Heart left ventricle (tissue), 16 donors: Measurements from ENCODE around the gene NUMB. TPM values are rescaled to one million over a fixed set of nuclear protein-coding genes. Genes with fewer than 3 reads are reported as not detected.

Experiments
- ATAC-seq, 4 donors: fragments of 200-7000 bp; cut with Tn5 transposase; one replicate each; pipeline ENCODE4 v1.9.1; 2020 to 2022; ENCODE audit warnings: moderate library complexity in 4 of 4, mild to moderate bottlenecking in 3 of 4, moderate number of reproducible peaks in 1 of 4
- DNase-seq, 5 donors: peaks; one replicate each; pipeline ENCODE4 v3.0.0-alpha.2; 2020
- H3K27ac ChIP-seq, 12 donors: fragments of 200-600 bp; sonication (generic) in 4 of 12; one replicate each; pipeline versions ENCODE4 v1.5.0 to v1.8.0; 2016 to 2022; ENCODE audit warnings: mild to moderate bottlenecking in 2 of 12
- H3K27me3 ChIP-seq, 9 donors: fragments of 200-600 bp; sonication (generic) in 2 of 9; one replicate each; pipeline versions ENCODE4 v1.5.1 to v1.8.0; 2016 to 2022; ENCODE audit warnings: mild to moderate bottlenecking in 3 of 9
- H3K36me3 ChIP-seq, 9 donors: fragments of 200-600 bp; sonication (generic) in 2 of 9; one replicate each; pipeline versions ENCODE4 v1.5.0 to v1.8.0; 2018 to 2022; ENCODE audit warnings: mild to moderate bottlenecking in 2 of 9
- H3K4me1 ChIP-seq, 12 donors: fragments of 200-600 bp; sonication (generic) in 4 of 12; one replicate each; pipeline versions ENCODE4 v1.5.0 to v1.8.0; 2016 to 2022; ENCODE audit warnings: mild to moderate bottlenecking in 3 of 12
- H3K4me3 ChIP-seq, 12 donors: fragments of 200-600 bp; sonication (generic) in 4 of 12; one replicate each; pipeline versions ENCODE4 v1.5.0 to v1.8.0; 2017 to 2022; ENCODE audit warnings: mild to moderate bottlenecking in 9 of 12, moderate library complexity in 4 of 12
- H3K9me3 ChIP-seq, 12 donors: fragments of 200-600 bp; sonication (generic) in 4 of 12; one replicate each; pipeline versions ENCODE4 v1.5.0 to v1.8.0; 2016 to 2022; ENCODE audit warnings: mild to moderate bottlenecking in 1 of 12
- POLR2A ChIP-seq, 2 donors: fragments of 450-650 bp; IDR thresholded peaks; one replicate each; pipeline ENCODE4 v1.6.1; 2017; ENCODE audit warnings: antibody characterized with exemption in 2 of 2, mild to moderate bottlenecking in 2 of 2, moderate library complexity in 2 of 2
- WGBS, 4 donors: extraction: QIAGEN DNeasy Blood & Tissue Kit in 2 of 4; methylation state at CpG; one replicate each; pipeline versions ENCODE4 v1.1.5 to v1.1.7; 2013 to 2018; 5-methylcytosine and 5-hydroxymethylcytosine counted together
- intact Hi-C, 10 donors: fragments of 100-400 bp; cut with DNase I; formaldehyde crosslinking; loops; one replicate each; pipeline versions ENCODE4 v1.11.1 to v1.14.2; 2022
- polyA plus RNA-seq, 2 donors: library from polyadenylated mRNA; stranded (reverse); fragments of 200-250 nt; gene quantifications; one replicate each; pipeline ENCODE4 v1.2.3, GENCODE V29; 2013
- total RNA-seq, 9 donors: library from RNA; depleted of rRNA in 2 of 9; stranded (reverse); fragments of >200 nt in 2 of 9; fragmentation: NEBNext Ultra II Directional in 3 of 9; extraction: Animal tissue kit (Norgen Biotek cat#: 25700) in 3 of 9; gene quantifications; one replicate each; pipeline versions ENCODE4 v1.1.0 to v1.2.4, GENCODE V29; 2016 to 2023
- TF ChIP-seq, protein P1 (sequence below), 12 donors: fragments of 200-600 bp; sonication (generic) in 4 of 12; IDR thresholded peaks; one replicate each; pipeline versions ENCODE4 v1.5.0 to v1.8.0; 2018 to 2022; ENCODE audit warnings: antibody characterized with exemption in 12 of 12, mild to moderate bottlenecking in 5 of 12
- donor health status: ischemic (EF 13 %, LVEDD 7.1; RV severe dilation, severe dysfunction).
- donor health status: healthy with polysubstance abuse.
- donor health status: DM: no; HTN: yes; CAD: no.
- donor health status: DM: no; HTN: no; CAD: no.
- donor health status: ischemic (EF 25% LVEDD 6.9; RV normal size, moderate dysfunction).
- donor health status: ischemic (EF 25% LVEDD 5.7; RV mildly dilated, moderate dysfunction).
- donor health status: healthy.
- donor health status: DM: yes; HTN: yes; CAD: no.
- donor health status: ischemic (EF 35%, LVEDD 5.7; RV mildly dilated, moderate dysfunction).
- donor health status: nonischemic (EF 11% LVEDD 7.7; RV severe dilation, severe dysfunction).
- donor health status: DM: yes; HTN: yes; CAD: no.
- donor health status: PGD.
- donor health status: ischemic (EF 29% LVEDD 5.4; RV normal size, mild dysfunction).
- donor health status: nonischemic (EF 23%, LVEDD 6.1; RV moderate dilation, normal function).

NUMB gene
- total and polyA plus RNA-seq, 11 donors, result 18.2 to 59.1 (median 34.9) TPM

DNA sequence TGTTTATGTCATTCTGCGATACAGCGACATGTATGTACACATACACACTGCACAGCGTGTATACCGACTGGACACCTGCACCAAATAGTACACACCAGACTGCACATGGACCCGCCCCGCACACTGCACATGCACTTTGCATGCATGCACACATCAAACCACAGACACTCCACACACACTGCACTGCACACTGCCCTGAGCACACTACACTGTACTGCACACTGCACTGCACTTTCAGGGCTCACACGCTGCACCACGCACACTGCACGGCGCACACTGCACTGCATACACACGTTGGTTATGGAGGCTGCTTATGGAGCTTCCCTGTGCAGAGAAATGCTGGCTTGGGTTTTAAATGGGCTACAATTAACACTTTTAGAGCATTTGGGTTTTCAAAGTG, 219.4 kb downstream of the NUMB start:
- peaks cover 3 to 75% (median 25%) of the 10 kb centered on the region in 12 donors for H3K4me1 ChIP-seq
- DNase-seq, result no peak
- ATAC-seq, result peak in 2 of 4 donors; percentile 23 to 28
- H3K4me3 ChIP-seq, result peak overlapping the region in 3 of 12 donors; percentile 23 to 64 (median 51)
- peaks cover 14 to 62% (median 30%) of the 10 kb centered on the region in 9 donors for H3K27me3 ChIP-seq
- H3K9me3 ChIP-seq, result no peaks in the 10 kb centered on the region
- intact Hi-C loops, result no loop called here
- no peak overlapping the region for H3K27ac ChIP-seq
- no peaks in the 10 kb centered on the region for H3K36me3 ChIP-seq
- TF ChIP-seq, protein P1, sequence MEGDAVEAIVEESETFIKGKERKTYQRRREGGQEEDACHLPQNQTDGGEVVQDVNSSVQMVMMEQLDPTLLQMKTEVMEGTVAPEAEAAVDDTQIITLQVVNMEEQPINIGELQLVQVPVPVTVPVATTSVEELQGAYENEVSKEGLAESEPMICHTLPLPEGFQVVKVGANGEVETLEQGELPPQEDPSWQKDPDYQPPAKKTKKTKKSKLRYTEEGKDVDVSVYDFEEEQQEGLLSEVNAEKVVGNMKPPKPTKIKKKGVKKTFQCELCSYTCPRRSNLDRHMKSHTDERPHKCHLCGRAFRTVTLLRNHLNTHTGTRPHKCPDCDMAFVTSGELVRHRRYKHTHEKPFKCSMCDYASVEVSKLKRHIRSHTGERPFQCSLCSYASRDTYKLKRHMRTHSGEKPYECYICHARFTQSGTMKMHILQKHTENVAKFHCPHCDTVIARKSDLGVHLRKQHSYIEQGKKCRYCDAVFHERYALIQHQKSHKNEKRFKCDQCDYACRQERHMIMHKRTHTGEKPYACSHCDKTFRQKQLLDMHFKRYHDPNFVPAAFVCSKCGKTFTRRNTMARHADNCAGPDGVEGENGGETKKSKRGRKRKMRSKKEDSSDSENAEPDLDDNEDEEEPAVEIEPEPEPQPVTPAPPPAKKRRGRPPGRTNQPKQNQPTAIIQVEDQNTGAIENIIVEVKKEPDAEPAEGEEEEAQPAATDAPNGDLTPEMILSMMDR (IDR thresholded peaks at IDR 0.05), result no peak
- no peak for TF ChIP-seq POLR2A (IDR thresholded peaks at IDR 0.05)
- 88 to 91% (median 89%) methylated on average over 11 of the region's 11 CpGs for WGBS, 4 donors

- no peaks in the 10 kb centered on the region for H3K9me3 ChIP-seq
- intact Hi-C loops, result no loop called here
- no peak for DNase-seq
- H3K27ac ChIP-seq, result peak overlapping the region in 3 of 12 donors; percentile 34 to 52 (median 48)
- peak overlapping the region in 11 of 12 donors; percentile 25 to 64 (median 48) for H3K4me3 ChIP-seq
- ATAC-seq, result no peak
- H3K36me3 ChIP-seq, result no peaks in the 10 kb centered on the region
- WGBS, 4 donors, result 56 to 74% (median 60%) methylated on average over 10 of the region's 10 CpGs
- TF ChIP-seq, protein P1 (IDR thresholded peaks at IDR 0.05), result no peak
- TF ChIP-seq POLR2A (IDR thresholded peaks at IDR 0.05), result no peak
- H3K27me3 ChIP-seq, result peaks cover 14 to 62% (median 30%) of the 10 kb centered on the region in 9 donors
- peaks cover 3 to 75% (median 25%) of the 10 kb centered on the region in 12 donors for H3K4me1 ChIP-seq
Measured at GRCh38 chr14:73238424-73238852, 219.9 kb downstream of the NUMB start.

- Histone ChIP-seq H3K27me3 (peaks cover 14 to 67% (median 30%) of the 10 kb centered on the region in 9 donors), H3K36me3 (no peaks in the 10 kb centered on the region), H3K9me3 (no peaks in the 10 kb centered on the region), H3K4me1 (peaks cover 3 to 70% (median 25%) of the 10 kb centered on the region in 12 donors), H3K4me3 (peak overlapping the region; percentile 15 to 64 (median 48)), H3K27ac (peak overlapping the region in 3 of 12 donors; percentile 34 to 52 (median 48))
- peak in 2 of 4 donors; percentile 16 to 19 for ATAC-seq
- TF ChIP-seq, protein P1 (IDR thresholded peaks at IDR 0.05), result no peak
- TF ChIP-seq POLR2A (IDR thresholded peaks at IDR 0.05), result no peak
- no peak for DNase-seq
- intact Hi-C loops, result no loop called here
- WGBS, 4 donors, result 4 to 13% (median 6%) methylated on average over 12 to 73 of the region's 73 CpGs
Measured at GRCh38 chr14:73237786-73238423, 220.4 kb downstream of the NUMB start.

- Histone ChIP-seq H3K4me3 (peak within 1 kb of the TSS; percentile 15 to 64 (median 48)), H3K27me3 (peaks cover 14 to 68% (median 30%) of the 10 kb centered on the region in 9 donors), H3K4me1 (peaks cover 3 to 70% (median 26%) of the 10 kb centered on the region in 12 donors), H3K9me3 (no peaks in the 10 kb centered on the region), H3K27ac (peak within 1 kb of the TSS in 3 of 12 donors; percentile 34 to 52 (median 48)), H3K36me3 (no peaks in the 10 kb centered on the region)
- no peak for TF ChIP-seq POLR2A (IDR thresholded peaks at IDR 0.05)
- TF ChIP-seq, protein P1 (IDR thresholded peaks at IDR 0.05), result no peak
- intact Hi-C loops, result no loop called here
- WGBS, 4 donors, result 5 to 9% (median 6%) methylated on average over 29 to 48 of the region's 48 CpGs
- peak in 2 of 4 donors; percentile 14 to 42 for ATAC-seq
- DNase-seq, result no peak
Measured at GRCh38 chr14:73237219-73237785, 221.0 kb downstream of the NUMB start, which contains the start of gene PAPLN. Gene PAPLN, plus strand, starts transcription at chr14:73237506. Its CDS starts 2,273 bp downstream, at chr14:73239779.
